Measurements from ENCODE around the gene TDRD3. TPM values are rescaled to one million over a fixed set of nuclear protein-coding genes. Genes with fewer than 3 reads are reported as not detected.

The TDRD3 gene
- total and polyA plus RNA-seq, 4 experiments from 2014 or later: 4.9 to 34.9 (median 18.9) TPM

DNA sequence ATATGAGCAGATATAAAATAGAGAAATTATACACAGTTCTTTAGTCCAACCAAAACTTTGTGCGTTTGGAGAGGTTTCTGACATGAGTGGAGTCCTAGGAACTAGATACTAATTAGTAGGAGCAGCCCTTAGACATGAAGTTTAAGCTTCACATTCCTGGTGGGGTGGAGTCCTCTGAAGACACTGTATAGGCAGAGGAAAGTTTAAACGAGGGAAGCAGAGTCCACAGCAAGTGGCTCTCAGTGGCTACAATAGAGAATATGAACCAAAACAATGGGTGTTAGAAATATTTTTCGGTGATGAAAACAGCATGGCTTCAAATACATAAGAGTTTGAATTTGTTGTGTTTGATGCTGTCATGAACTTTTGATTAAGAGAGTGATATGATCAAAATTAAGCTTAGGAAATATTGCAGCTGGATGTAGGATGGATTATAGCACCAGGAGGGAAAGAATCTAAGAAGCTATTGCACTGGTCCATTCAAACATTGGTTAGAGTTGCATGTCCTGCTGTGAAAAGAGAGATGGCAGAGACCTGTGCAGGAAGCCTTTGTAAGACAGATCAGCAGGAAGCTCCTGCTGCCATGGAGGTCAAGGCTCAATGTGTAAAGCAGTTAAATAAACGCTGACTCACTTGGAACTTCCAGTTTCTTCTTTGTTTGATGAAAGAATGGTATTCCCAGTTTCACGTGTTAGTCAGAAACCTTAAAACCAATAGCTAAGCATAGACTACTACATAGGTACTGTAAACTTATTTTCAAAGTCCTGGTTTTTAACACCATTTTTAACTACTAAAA lies 175.2 kb downstream of the TDRD3 start:
- DNase-seq: no peak
- Histone ChIP-seq H3K27me3 (ENCODE audit: insufficient read depth, low read length) (no peaks in the 10 kb centered on the region), H3K27ac (ENCODE audit: low read depth, low read length) (no peak overlapping the region), H3K4me3 (ENCODE audit: low read length in 2 of 2) (no peak overlapping the region), H3K36me3 (ENCODE audit: insufficient read depth, low read length) (no peaks in the 10 kb centered on the region), H3K4me1 (ENCODE audit: insufficient read depth, low read length) (no peaks in the 10 kb centered on the region), H3K9me3 (ENCODE audit: control insufficient read depth in 1 of 2, low read length in 2 of 2) (no peaks in the 10 kb centered on the region)
- intact Hi-C loops (cut with micrococcal nuclease): no loop called here
- H3K36me3 Mint-ChIP-seq: peaks cover 46 to 59% of the 10 kb centered on the region in 2 donors
- H3K4me3 Mint-ChIP-seq: no peak overlapping the region
- no peaks in the 10 kb centered on the region for H3K4me1 Mint-ChIP-seq
- POLR2A ChIA-PET (ENCODE audit: partially characterized antibody): no interaction called here
- CTCF ChIA-PET (ENCODE audit: partially characterized antibody): no interaction called here
- no peaks in the 10 kb centered on the region for H3K27me3 Mint-ChIP-seq
- peaks cover 0 to 2% (median 0%) of the 10 kb centered on the region in 8 donors for H3K9me3 Mint-ChIP-seq
- H3K27ac Mint-ChIP-seq: peak overlapping the region in 1 of 7 donors; percentile 34

DNA sequence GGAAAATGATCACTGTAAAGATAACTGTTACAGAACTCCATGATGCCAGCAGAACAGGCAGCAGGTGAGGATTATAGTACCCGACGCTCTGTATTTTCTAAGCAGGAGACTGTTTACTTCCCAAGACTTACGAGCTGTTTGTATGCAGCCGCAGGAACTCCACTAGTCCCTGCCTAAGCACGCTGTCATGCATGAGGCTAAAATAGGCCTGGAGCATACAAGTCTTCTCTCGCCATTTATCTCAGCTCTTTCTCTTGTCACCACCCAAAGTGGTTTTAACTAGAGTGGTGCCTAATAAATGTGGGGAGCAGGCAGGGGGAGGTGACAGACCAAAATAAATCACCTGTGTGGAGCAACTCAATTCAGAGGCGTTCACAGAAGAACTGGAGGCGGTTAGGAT lies 175.8 kb downstream of the TDRD3 start:
- Histone ChIP-seq H3K27me3 (ENCODE audit: insufficient read depth, low read length) (no peaks in the 10 kb centered on the region), H3K9me3 (ENCODE audit: control insufficient read depth in 1 of 2, low read length in 2 of 2) (no peaks in the 10 kb centered on the region), H3K36me3 (ENCODE audit: insufficient read depth, low read length) (no peaks in the 10 kb centered on the region), H3K4me1 (ENCODE audit: insufficient read depth, low read length) (no peaks in the 10 kb centered on the region), H3K27ac (ENCODE audit: low read depth, low read length) (no peak overlapping the region), H3K4me3 (ENCODE audit: low read length in 2 of 2) (no peak overlapping the region)
- Mint-ChIP-seq H3K27me3 (no peaks in the 10 kb centered on the region), H3K4me3 (no peak overlapping the region), H3K36me3 (peaks cover 41 to 55% of the 10 kb centered on the region in 2 donors), H3K27ac (no peak overlapping the region), H3K4me1 (no peaks in the 10 kb centered on the region), H3K9me3 (peaks cover 0 to 2% (median 0%) of the 10 kb centered on the region in 8 donors)
- CTCF ChIA-PET (ENCODE audit: partially characterized antibody): no interaction called here
- no peak for DNase-seq
- intact Hi-C loops (cut with micrococcal nuclease): no loop called here
- POLR2A ChIA-PET (ENCODE audit: partially characterized antibody): no interaction called here

DNA sequence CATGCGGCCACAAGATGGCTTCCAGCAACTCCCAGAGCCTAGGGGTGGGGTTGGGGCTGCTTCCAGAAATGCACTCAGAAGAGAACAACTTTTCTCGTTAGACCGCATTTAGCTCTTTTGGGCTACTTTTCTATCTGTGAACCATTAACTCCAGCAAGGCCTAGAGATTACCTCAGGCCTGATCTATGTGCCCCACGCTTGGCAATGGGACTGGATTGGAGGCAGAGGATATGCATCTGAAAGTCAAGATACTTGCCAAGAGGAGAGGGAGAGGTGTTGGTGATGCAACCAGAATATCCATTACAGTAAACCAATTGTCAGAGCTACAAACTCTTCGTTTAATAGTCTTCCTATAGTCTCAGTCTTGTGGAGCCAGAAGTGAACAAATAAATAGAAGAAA lies 177.7 kb downstream of the TDRD3 start:
- Histone ChIP-seq H3K4me3 (ENCODE audit: low read length in 2 of 2) (no peak overlapping the region), H3K36me3 (ENCODE audit: insufficient read depth, low read length) (no peaks in the 10 kb centered on the region), H3K9me3 (ENCODE audit: control insufficient read depth in 1 of 2, low read length in 2 of 2) (no peaks in the 10 kb centered on the region), H3K27me3 (ENCODE audit: insufficient read depth, low read length) (no peaks in the 10 kb centered on the region), H3K4me1 (ENCODE audit: insufficient read depth, low read length) (no peaks in the 10 kb centered on the region), H3K27ac (ENCODE audit: low read depth, low read length) (no peak overlapping the region)
- Mint-ChIP-seq H3K27me3 (no peaks in the 10 kb centered on the region), H3K27ac (no peak overlapping the region), H3K4me3 (no peak overlapping the region), H3K36me3 (peaks cover 24 to 39% of the 10 kb centered on the region in 2 donors), H3K4me1 (no peaks in the 10 kb centered on the region), H3K9me3 (peaks cover 0 to 4% (median 0%) of the 10 kb centered on the region in 8 donors)
- DNase-seq: no peak
- POLR2A ChIA-PET (ENCODE audit: partially characterized antibody): no interaction called here
- CTCF ChIA-PET (ENCODE audit: partially characterized antibody): no interaction called here
- intact Hi-C loops (cut with micrococcal nuclease): no loop called here

DNA sequence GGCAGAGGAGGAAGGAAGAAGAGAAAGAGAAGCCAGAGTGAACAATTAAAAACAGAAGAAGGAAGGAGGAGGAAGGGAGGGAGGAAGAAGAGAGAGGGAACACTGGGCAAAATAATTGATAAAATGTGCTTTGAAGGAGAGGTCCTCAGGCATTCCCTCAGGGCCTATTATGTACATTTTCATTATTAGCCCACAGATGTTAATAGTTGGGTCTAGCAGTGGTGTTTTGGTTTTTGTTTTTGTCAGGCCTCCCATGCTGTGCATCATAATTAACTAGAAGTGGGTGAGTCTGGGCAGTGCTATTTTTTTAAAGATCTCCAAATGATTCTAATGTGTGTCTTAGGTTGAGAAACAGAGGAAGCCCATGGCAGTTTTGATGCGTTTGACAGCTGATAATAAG lies 178.1 kb downstream of the TDRD3 start:
- H3K27ac ChIP-seq (ENCODE audit: low read depth, low read length): no peak overlapping the region
- Mint-ChIP-seq H3K4me1 (no peaks in the 10 kb centered on the region), H3K27ac (no peak overlapping the region), H3K4me3 (no peak overlapping the region), H3K27me3 (no peaks in the 10 kb centered on the region), H3K36me3 (peaks cover 20 to 34% of the 10 kb centered on the region in 2 donors), H3K9me3 (peaks cover 0 to 4% (median 0%) of the 10 kb centered on the region in 8 donors)
- no peaks in the 10 kb centered on the region for H3K27me3 ChIP-seq (ENCODE audit: insufficient read depth, low read length)
- H3K4me1 ChIP-seq (ENCODE audit: insufficient read depth, low read length): no peaks in the 10 kb centered on the region
- CTCF ChIA-PET (ENCODE audit: partially characterized antibody): no interaction called here
- intact Hi-C loops (cut with micrococcal nuclease): no loop called here
- POLR2A ChIA-PET (ENCODE audit: partially characterized antibody): no interaction called here
- H3K9me3 ChIP-seq (ENCODE audit: control insufficient read depth in 1 of 2, low read length in 2 of 2): no peaks in the 10 kb centered on the region
- DNase-seq: no peak
- H3K4me3 ChIP-seq (ENCODE audit: low read length in 2 of 2): no peak overlapping the region
- no peaks in the 10 kb centered on the region for H3K36me3 ChIP-seq (ENCODE audit: insufficient read depth, low read length)

DNA sequence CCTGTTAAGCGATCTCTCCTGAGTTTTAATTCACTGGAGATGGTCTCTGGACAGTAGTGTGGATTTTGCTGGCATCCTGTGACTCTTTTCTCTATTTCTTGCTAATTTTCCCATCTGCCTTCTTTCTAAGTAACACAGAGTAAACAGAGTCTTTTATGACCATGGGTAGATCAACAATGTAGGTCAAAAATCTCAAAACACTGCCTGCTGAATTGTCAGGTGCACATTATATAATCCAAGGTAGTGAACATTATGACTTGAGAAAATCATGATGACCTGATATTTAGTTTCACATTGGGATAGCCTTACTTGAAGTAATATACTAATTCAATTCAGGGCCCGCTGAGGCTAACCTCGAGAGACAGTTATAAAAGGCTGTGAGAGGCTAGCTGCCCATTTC lies 180.7 kb downstream of the TDRD3 start:
- no peaks in the 10 kb centered on the region for H3K27me3 Mint-ChIP-seq
- CTCF ChIA-PET (ENCODE audit: partially characterized antibody): no interaction called here

DNA sequence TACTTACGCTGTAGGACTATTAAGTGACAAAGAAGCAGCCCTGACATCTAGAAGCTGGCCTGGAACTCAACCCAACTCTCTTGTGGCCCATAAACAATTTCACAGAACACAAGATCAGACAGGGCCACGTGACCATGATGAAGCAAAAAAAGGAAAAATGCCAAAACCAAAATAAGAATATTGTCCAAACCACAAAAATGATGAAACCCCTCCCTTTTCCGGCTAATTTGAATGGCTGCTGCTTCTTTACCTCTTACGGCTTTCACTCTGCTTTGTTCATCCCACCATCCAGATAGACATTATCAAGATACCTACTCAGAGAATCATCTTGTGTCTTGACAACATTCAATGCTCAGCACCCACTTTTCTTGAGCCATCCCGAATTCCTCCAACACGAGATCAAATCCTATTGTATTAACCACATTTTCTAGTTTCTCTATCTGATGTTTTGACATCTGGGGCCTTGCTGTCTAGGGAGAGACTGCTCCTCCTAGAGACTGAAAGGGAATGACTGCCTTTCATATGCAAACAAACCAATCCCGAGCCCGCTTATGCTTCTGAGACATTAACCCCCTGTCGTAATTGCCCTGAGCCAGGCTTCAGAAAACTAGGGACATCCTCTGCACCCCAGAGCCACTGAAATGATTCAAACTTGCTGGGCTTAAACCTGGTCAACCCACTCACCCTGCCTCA lies 186.3 kb downstream of the TDRD3 start:
- Mint-ChIP-seq H3K27me3 (peaks cover 0 to 6% of the 10 kb centered on the region in 2 donors), H3K36me3 (no peaks in the 10 kb centered on the region), H3K27ac (no peak overlapping the region), H3K4me1 (peaks cover 0 to 4% (median 3%) of the 10 kb centered on the region in 4 donors), H3K9me3 (peaks cover 0 to 4% (median 2%) of the 10 kb centered on the region in 8 donors), H3K4me3 (no peak overlapping the region)
- DNase-seq: no peak
- no peak overlapping the region for H3K27ac ChIP-seq (ENCODE audit: low read depth, low read length)
- no peaks in the 10 kb centered on the region for H3K36me3 ChIP-seq (ENCODE audit: insufficient read depth, low read length)
- CTCF ChIA-PET (ENCODE audit: partially characterized antibody): no interaction called here
- no peaks in the 10 kb centered on the region for H3K27me3 ChIP-seq (ENCODE audit: insufficient read depth, low read length)
- H3K4me1 ChIP-seq (ENCODE audit: insufficient read depth, low read length): no peaks in the 10 kb centered on the region
- H3K9me3 ChIP-seq (ENCODE audit: control insufficient read depth in 1 of 2, low read length in 2 of 2): no peaks in the 10 kb centered on the region
- POLR2A ChIA-PET (ENCODE audit: partially characterized antibody): interaction anchor here (0.6 kb wide), 1 partner anchor 40 kb away, joined by 4 read pairs; no protein-coding TSS in a partner anchor
- intact Hi-C loops (cut with micrococcal nuclease): no loop called here
- H3K4me3 ChIP-seq (ENCODE audit: low read length in 2 of 2): no peak overlapping the region

More for the DNA sequence above, 180.7 kb downstream of the TDRD3 start:
- H3K36me3 ChIP-seq (ENCODE audit: insufficient read depth, low read length): no peaks in the 10 kb centered on the region
- Mint-ChIP-seq H3K36me3 (peaks cover 4 to 16% of the 10 kb centered on the region in 2 donors), H3K4me1 (no peaks in the 10 kb centered on the region), H3K4me3 (no peak overlapping the region), H3K9me3 (peaks cover 0 to 4% (median 0%) of the 10 kb centered on the region in 8 donors), H3K27ac (no peak overlapping the region)
- intact Hi-C loops (cut with micrococcal nuclease): no loop called here
- no peaks in the 10 kb centered on the region for H3K4me1 ChIP-seq (ENCODE audit: insufficient read depth, low read length)
- no peak overlapping the region for H3K4me3 ChIP-seq (ENCODE audit: low read length in 2 of 2)
- H3K9me3 ChIP-seq (ENCODE audit: control insufficient read depth in 1 of 2, low read length in 2 of 2): no peaks in the 10 kb centered on the region
- no peak for DNase-seq
- H3K27me3 ChIP-seq (ENCODE audit: insufficient read depth, low read length): no peaks in the 10 kb centered on the region
- POLR2A ChIA-PET (ENCODE audit: partially characterized antibody): no interaction called here
- no peak overlapping the region for H3K27ac ChIP-seq (ENCODE audit: low read depth, low read length)

DNA sequence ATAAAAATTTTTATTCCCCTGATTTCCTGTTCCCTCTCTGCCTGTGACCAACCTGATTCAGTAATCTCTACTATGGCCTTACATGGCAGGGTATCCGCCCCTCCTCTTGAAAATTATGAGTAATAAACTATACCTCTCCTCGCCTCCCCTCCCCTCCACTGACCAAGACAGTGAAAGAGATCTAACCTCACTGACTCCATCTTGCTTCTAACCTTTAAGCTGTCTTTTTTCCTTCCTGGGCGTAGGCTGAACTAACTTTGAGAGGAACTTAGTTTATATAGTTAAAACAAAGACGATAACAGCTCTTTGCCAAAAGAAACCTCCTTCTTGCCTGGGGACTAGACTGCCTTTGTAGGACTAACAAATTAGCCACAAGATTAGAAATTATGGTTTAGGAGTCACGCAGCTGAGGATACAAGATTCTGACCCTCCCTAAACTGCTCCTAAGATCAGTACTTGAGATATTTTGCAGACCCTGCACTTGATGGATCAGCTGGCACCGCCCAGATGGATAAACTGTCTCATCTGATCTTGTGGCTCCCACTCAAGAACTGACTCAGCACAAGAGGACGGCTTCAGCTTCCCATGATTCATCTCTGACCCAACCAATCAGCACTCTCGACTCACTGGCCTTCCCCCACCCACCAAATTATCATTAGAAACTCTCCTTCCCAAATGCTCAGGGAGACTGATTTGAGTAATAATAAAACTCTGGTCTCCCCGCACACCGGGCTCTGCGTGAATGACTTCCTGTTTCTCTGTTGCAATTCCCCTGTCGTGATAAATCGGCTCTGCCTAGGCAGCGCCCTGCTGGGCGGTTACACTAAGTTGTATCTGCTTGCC lies 187.1 kb downstream of the TDRD3 start:
- no peak overlapping the region for H3K27ac Mint-ChIP-seq
- peak overlapping the region in 1 of 8 donors; percentile 48 for H3K4me3 Mint-ChIP-seq
- no peak for DNase-seq
- H3K4me1 Mint-ChIP-seq: peaks cover 0 to 4% (median 3%) of the 10 kb centered on the region in 4 donors
- ChIA-PET CTCF (ENCODE audit: partially characterized antibody) (no interaction called here), POLR2A (ENCODE audit: partially characterized antibody) (interaction anchor here (0.6 kb wide), 1 partner anchor 41 kb away, joined by 4 read pairs; no protein-coding TSS in a partner anchor)
- Histone ChIP-seq H3K27me3 (ENCODE audit: insufficient read depth, low read length) (no peaks in the 10 kb centered on the region), H3K4me3 (ENCODE audit: low read length in 2 of 2) (no peak overlapping the region), H3K4me1 (ENCODE audit: insufficient read depth, low read length) (no peaks in the 10 kb centered on the region), H3K36me3 (ENCODE audit: insufficient read depth, low read length) (no peaks in the 10 kb centered on the region), H3K27ac (ENCODE audit: low read depth, low read length) (no peak overlapping the region), H3K9me3 (ENCODE audit: control insufficient read depth in 1 of 2, low read length in 2 of 2) (no peaks in the 10 kb centered on the region)
- H3K27me3 Mint-ChIP-seq: peaks cover 0 to 6% of the 10 kb centered on the region in 2 donors
- no peaks in the 10 kb centered on the region for H3K36me3 Mint-ChIP-seq
- H3K9me3 Mint-ChIP-seq: peaks cover 0 to 4% (median 0%) of the 10 kb centered on the region in 8 donors
- intact Hi-C loops (cut with micrococcal nuclease): no loop called here

Measured in CD4-positive, alpha-beta memory T cell (primary cell).